Stimulated activated CD8-positive, alpha-beta memory T cell treated with anti-CD3 and anti-CD28 coated beads, Interleukin-7, amount 100 ng/mL, for 4 hours (primary cell): ENCODE data around the gene PREPL.

Experiments
- DNase-seq, 2 donors: peaks; one replicate each; pipeline ENCODE4 v3.0.0-alpha.2; 2020; ENCODE audit warnings: low read depth in 2 of 2

PREPL gene

GRCh38 chr2:44295633-44296359, 65.5 kb downstream of the PREPL start:
- DNase-seq, result no peak

DNA sequence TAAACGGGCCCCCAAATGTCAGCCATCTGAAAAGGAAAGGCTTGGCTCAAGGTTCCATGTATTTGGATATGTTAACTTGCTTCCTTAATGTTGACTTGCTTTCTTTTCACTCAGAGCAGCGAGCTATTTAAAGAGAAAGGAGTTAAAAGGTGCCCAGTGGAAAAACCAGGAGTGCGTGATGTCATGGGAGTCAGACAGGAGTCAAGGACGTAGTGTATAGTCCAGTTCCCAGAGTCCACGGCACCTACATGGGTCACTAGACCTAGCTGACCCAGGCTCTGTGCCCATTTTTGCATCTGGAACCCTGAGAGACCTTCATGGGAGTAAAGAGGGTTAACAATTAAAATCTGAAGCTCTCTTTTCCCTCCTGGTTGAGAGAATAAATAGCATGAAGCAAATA, 66.2 kb downstream of the PREPL start:
- no peak for DNase-seq

DNA sequence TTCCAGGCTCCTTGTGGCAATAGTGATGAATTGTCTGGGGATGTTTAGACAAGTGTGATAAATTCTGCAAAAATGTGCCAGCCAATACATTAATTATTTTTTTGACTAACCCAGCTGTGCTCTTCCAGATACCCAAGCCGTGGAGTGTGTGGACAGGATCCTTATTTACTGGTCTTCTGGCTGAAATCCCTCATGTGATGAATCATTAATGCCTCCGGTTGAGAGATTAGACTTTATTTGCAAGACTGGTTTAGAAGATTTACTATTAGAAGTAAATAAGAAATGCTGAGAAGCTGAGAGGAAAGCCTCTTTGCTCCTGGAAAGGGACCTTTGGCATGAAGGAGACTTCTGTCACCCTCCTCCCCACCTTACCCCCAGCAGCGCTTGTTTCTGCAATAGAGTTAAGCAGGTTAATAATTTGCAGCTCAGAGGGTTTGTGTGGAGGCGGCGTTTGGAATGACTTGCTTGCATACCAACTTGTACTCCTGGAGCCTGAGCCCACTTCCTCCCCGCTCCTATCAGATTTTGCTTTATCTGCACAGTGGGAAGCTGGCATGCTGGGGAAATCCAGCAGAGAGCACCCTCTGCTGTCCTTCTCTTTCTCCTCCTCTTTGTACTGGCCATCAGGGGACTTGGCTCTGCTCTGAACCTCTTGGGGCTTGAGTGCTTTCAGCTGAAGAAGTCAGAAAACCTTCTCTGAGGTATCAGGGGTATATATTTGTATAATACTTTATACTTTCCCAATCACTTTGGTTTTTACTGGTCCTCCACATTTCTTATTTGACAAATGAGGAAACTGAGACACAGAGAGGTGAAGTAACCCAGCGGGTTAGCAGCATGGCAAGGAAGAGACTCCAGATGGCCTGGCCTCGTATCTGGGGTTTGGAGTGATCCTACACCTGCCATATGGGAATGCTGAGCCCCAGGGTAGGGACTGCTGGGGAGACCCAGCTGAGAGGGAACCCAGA, 69.7 kb downstream of the PREPL start:
- DNase-seq, result no peak

DNA sequence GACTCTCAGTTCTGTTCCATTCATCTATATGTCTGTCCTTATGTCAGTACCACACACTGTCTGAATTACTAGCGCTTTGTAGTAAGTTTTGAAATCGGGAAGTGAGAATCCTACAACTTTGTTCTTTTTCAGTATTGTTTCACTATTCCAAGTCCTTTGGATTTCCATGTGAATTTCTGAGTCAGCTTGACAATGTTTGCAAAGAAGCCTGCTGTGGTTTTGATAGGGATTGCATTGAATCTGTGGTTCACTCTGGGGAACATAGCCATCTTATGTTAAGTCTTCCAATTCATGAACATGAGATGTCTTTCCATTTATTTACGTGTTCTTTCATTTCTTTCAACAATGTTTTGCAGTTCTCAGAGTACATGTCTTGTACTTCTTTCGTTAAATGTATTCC, 71.0 kb downstream of the PREPL start:
- DNase-seq, result no peak

- no peak for DNase-seq
These were observed 74.2 kb downstream of the PREPL start for GRCh38 chr2:44286884-44287638.

- no peak for DNase-seq
These were observed 75.0 kb downstream of the PREPL start for GRCh38 chr2:44286119-44286883.

GRCh38 chr2:44285174-44285573, 76.1 kb downstream of the PREPL start:
- DNase-seq, result no peak

DNA sequence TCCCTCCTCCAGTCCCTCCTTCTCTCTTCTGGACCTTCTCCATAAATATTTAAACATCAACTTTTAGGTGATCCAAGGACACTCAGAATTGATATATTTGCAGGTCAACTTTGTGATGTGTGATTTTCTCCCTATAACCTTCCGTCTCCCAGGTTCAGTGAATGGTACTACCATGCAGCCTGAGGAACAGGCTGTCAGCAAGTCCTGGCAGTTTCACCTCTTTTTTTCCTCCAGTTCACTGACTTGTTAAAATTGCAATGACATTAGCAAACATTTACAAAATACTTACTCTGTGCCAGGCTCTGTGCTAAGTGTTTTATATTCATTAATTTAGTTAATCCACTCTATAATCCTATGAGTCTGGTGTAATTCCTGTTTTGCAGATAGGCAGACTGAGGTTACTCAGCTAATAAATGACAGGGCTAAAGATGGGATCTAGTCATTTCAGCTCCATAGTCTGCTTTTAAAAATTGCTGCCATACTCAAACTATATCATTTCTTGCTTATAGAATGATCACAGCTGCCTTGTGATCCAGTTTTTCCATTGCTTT, 78.1 kb downstream of the PREPL start:
- no peak for DNase-seq

DNA sequence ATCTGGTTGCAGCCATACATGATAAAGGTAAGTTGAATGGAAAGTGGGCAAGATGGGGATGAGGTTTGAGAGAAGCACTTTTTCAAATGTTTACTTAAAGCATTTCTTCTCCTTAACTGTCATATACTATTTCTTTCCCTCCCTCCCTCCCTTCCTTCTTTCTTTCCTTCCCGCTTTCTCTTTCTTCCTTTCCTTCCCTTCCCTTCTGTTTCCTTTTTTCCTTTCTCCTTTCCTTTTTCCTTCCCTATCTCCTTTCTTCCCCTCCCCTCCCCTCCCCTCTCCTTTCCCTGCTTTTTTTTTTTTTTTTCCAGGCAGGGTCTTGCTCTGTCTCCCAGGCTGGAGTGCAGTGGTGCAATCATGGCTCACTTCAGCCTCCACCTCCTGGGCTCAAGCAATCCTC, 80.4 kb downstream of the PREPL start:
- no peak for DNase-seq

GRCh38 chr2:44277541-44277940, 83.8 kb downstream of the PREPL start:
- DNase-seq, result no peak

GRCh38 chr2:44275927-44276303, 85.4 kb downstream of the PREPL start:
- DNase-seq, result no peak

GRCh38 chr2:44273596-44273995, 87.7 kb downstream of the PREPL start:
- no peak for DNase-seq

- DNase-seq, result no peak
These were observed 88.2 kb downstream of the PREPL start for GRCh38 chr2:44273076-44273475.

GRCh38 chr2:44271296-44271695, 90.0 kb downstream of the PREPL start:
- no peak for DNase-seq

GRCh38 chr2:44269831-44270230, 91.5 kb downstream of the PREPL start:
- DNase-seq, result no peak

DNA sequence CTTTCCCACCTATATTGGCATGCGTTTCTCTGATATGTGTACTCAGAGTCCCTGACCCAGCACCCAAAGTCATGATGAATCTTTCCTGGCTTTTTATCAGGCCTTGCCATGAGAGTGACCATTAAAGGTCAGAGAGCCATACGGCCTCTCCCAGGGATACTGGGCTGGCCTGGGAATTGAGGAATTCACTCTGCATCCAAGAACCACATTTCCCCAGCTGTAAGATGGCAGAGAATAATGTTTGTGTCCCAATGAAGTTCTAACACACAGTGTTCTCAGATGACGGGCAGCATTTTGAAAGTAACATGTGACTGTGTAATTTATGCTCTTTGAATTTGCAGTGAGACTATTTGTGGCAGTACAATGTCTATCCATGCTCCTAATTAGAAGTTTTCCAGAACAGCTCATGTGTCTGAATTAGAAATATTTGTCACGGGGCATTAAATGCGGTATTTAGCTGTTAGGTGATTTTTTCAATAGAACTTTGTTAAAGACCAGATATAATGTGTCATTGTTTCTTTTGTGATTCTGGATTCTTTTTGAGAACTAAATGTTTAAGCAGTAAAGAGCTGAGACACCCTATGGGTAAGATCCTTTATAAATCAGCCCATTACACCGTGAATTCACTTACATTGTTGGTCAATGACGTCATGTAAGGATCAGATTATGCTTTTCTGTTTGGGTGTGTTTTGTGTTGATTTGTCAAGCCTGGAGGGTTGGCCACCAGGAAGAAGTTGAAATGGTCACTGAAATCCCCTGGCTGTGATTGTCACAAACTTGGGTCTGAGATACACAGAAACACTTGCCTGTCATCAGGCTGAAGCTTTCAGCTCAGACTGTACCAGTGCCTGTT, 93.3 kb downstream of the PREPL start:
- DNase-seq, result no peak
